Left lobe of liver (tissue), 2 donors: ENCODE measurements around the gene NLRX1. TPM values are rescaled to one million over a fixed set of nuclear protein-coding genes. Genes with fewer than 3 reads are reported as not detected.
"Not testable (repeated sequence)": the region's sequence is repeated elsewhere in the genome, so short reads cannot be mapped to it uniquely, and the experiment has no call there.

Source experiments
- ATAC-seq: fragments of 200-7000 bp; cut with Tn5 transposase; one replicate; pipeline ENCODE4 v1.9.1; 2020; ENCODE audit warnings: mild to moderate bottlenecking, moderate library complexity
- DNase-seq: peaks from one replicate; pipeline ENCODE4 v3.0.0-alpha.2; 2020; ENCODE audit warnings: low spot score
- total RNA-seq: library from RNA; stranded (reverse); gene quantifications from one replicate; pipeline ENCODE4 v1.2.1, GENCODE V29; 2021
- donor health status: DM: no; HTN: no; CAD: no; lungs with moderate emphysema.
- donor health status: DM: no; HTN: yes; CAD: no.

NLRX1 gene
- total RNA-seq, 1 donor from 2014 or later, result 13.1 TPM

GRCh38 chr11:119205574-119206510 lies 37.3 kb downstream of the NLRX1 start, which contains the start of gene CBL:
Gene CBL (plus strand): TSS chr11:119206339. CDS start chr11:119206418, 79 bp downstream.
- ATAC-seq, result peak; percentile 97

GRCh38 chr11:119206511-119207414 lies 38.2 kb downstream of the NLRX1 start:
- peak; percentile 66 for DNase-seq
- peak; percentile 15 for ATAC-seq

More at GRCh38 chr11:119205574-119206510, 37.3 kb downstream of the NLRX1 start, which contains the start of gene CBL:
- peak; percentile 96 for DNase-seq

GRCh38 chr11:119207415-119207960 lies 39.0 kb downstream of the NLRX1 start:
- DNase-seq, result no peak
- no peak for ATAC-seq

- ATAC-seq (no peak), DNase-seq (peak; percentile 11)
Observed at GRCh38 chr11:119209186-119209585, 40.7 kb downstream of the NLRX1 start.

GRCh38 chr11:119210050-119210449 lies 41.5 kb downstream of the NLRX1 start:
- no peak for ATAC-seq
- peak; percentile 10 for DNase-seq

- DNase-seq (no peak), ATAC-seq (no peak)
Observed at GRCh38 chr11:119218141-119218878, 49.8 kb downstream of the NLRX1 start.

GRCh38 chr11:119222308-119222707 lies 53.8 kb downstream of the NLRX1 start:
- ATAC-seq, result no peak

GRCh38 chr11:119222891-119223290 lies 54.4 kb downstream of the NLRX1 start:
- ATAC-seq (no peak), DNase-seq (no peak)

More at GRCh38 chr11:119222308-119222707, 53.8 kb downstream of the NLRX1 start:
- no peak for DNase-seq

- no peak for DNase-seq
- ATAC-seq, result no peak
Observed at GRCh38 chr11:119223856-119224255, 55.3 kb downstream of the NLRX1 start.

GRCh38 chr11:119228535-119229287 lies 60.2 kb downstream of the NLRX1 start:
- DNase-seq, result not testable (repeated sequence)
- ATAC-seq, result peak; percentile 19

- no peak for ATAC-seq
Observed at GRCh38 chr11:119229288-119229672, 60.8 kb downstream of the NLRX1 start.

GRCh38 chr11:119229741-119230140 lies 61.2 kb downstream of the NLRX1 start:
- DNase-seq (no peak), ATAC-seq (no peak)

More at GRCh38 chr11:119229288-119229672, 60.8 kb downstream of the NLRX1 start:
- no peak for DNase-seq

Other genes starting within 250 kb of the NLRX1 start
- gene BCL9L, start 242.8 kb upstream of the NLRX1 start, total RNA-seq, result 24.7 TPM
- not detected for gene UPK2, start 212.4 kb upstream of the NLRX1 start, total RNA-seq
- not detected for gene FOXR1, start 197.0 kb upstream of the NLRX1 start, total RNA-seq
- gene CENATAC, start 170.6 kb upstream of the NLRX1 start, total RNA-seq, result 14.7 TPM
- gene RPS25, start 150.4 kb upstream of the NLRX1 start, total RNA-seq, result 307 TPM
- 18.0 TPM for gene TRAPPC4, start 150.0 kb upstream of the NLRX1 start, total RNA-seq
- gene SLC37A4, start 137.8 kb upstream of the NLRX1 start, total RNA-seq, result 155 TPM
- 205 TPM for gene HYOU1, start 111.5 kb upstream of the NLRX1 start, total RNA-seq
- 8.7 TPM for gene VPS11, start 100.9 kb upstream of the NLRX1 start, total RNA-seq
- gene HMBS, start 83.8 kb upstream of the NLRX1 start, total RNA-seq, result 15.1 TPM
- 34.3 TPM for gene DPAGT1, start 66.9 kb upstream of the NLRX1 start, total RNA-seq
- 9.2 TPM for gene C2CD2L, start 61.4 kb upstream of the NLRX1 start, total RNA-seq
- gene HINFP, start 47.1 kb upstream of the NLRX1 start, total RNA-seq, result 8.9 TPM
- 0.48 TPM for gene ABCG4, start 19.7 kb upstream of the NLRX1 start, total RNA-seq
- 0.25 TPM for gene NHERF4, start 16.8 kb downstream of the NLRX1 start, total RNA-seq
- 3.2 TPM for gene CBL, start 37.6 kb downstream of the NLRX1 start, total RNA-seq
- 1.5 TPM for gene MCAM, start 148.4 kb downstream of the NLRX1 start, total RNA-seq
- gene RNF26, start 165.8 kb downstream of the NLRX1 start, total RNA-seq, result 15.0 TPM
- 4.7 TPM for gene C1QTNF5, start 172.2 kb downstream of the NLRX1 start, total RNA-seq
- gene MFRP, start 178.0 kb downstream of the NLRX1 start, total RNA-seq, result not detected
- gene USP2, start 213.0 kb downstream of the NLRX1 start, total RNA-seq, result 10.9 TPM